HG03139 (cell line): Measurements from ENCODE around the gene PDPK1.
"Not testable (repeated sequence)": the region's sequence is repeated elsewhere in the genome, so short reads cannot be mapped to it uniquely, and the experiment has no call there.

Experiments
- ATAC-seq: cut with Tn5 transposase; IDR thresholded peaks from one replicate; pipeline ENCODE4 v1.9.1; 2021; ENCODE audit not compliant: unreplicated experiment

Gene PDPK1

DNA sequence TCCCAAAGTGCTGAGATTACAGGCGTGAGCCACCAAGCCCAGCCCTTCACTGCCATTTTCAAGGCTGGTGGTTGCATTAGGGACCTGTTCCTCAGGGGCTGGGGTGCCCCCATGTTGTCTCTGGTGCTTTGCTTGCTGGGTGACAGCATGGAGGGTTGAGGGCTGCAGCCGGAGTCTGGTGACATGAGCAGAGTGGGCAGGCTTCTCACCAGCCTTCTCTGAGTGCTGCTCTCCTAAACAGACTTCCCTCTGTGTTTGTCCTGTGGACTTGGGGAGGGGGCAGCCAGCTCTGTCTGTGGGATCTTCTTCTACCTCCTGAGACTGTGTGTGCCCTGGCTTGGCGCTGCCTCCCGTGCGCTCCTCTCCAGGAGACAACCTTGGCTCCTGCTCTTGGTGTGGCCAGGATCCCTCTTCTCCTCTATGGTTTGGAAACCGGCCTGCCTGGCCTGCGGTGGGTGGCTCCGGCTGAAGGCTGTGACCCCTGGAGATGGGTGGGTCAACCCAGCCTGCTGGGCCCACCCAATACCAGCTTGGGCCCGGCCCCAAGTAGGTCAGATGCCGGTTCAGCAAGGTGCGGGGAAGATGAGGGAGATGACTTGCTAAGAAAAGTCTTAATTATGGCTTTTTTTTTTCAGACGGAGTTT lies 72.1 kb downstream of the PDPK1 start:
- ATAC-seq: no peak

DNA sequence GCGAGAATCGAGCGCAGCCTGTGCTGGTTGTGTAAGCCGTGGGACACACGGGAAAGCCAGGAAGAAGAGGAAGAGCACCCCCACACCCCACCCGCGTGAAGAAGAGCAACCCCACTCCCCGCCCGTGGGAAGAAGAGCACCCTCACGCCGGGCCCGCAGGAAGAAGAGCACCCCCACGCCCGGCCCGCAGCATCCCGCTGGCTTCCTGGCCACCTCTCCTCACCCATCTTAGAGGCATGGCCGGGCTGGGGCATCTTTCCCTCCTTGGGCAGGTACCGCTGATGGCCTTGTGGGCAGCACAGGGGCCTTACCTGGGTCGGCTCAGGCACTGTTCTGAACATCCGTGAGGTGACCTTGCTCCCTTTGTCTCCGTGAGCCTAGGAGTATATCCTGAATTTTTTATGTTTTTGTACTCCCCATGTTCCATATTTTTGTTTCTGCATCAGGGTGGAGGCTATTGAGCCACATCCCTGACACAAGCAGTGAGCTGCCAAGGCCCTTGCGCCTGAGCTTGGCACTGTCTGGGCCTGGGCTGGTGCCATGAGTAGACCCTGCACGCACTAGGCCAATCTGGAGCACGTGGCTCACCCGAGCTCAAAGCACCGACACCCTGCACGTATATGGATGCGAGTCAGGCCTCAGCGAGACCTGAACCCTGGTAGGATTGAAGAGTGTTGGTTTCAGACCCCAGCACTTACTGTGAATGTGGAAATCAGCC lies 73.1 kb downstream of the PDPK1 start:
- no peak for ATAC-seq

DNA sequence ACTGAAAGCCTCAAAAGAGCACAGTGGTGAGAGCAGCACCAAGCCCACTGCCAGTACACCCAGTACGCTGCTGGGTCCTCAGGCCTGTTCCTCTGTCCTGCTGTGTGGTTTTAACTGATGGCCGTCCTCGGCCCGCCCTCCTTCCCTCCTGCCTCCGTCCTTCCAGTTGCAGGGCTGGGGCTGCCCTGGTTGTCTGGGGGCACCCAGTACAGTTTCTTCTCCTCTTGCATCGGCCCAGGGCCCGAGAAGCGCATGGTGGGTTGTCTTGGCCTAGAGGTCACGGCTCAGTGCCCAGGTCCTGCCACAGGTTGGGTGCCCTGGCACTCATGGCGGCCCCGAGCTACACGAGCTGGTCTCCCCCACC lies 73.7 kb downstream of the PDPK1 start:
- no peak for ATAC-seq

DNA sequence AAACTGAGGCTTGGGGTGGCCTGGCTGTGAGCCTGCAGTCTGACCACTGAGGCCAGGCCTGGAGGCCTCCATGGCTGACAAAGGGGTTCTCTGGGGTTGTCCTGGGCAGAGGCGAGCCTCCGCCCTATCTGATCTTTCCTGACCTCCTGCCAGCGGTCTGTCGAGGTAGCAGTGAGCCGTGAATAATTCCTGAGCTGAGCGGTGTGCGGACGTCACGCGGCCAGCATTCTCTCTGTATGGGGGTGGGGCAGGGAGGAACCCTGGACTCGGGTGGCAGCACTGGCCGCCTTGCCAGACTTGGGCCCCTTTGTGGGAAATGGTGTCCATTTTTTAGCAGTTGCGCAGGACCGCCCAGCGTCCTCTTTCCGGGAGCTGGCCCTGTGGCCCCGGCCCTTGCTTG lies 74.1 kb downstream of the PDPK1 start:
- ATAC-seq: not testable (repeated sequence)

DNA sequence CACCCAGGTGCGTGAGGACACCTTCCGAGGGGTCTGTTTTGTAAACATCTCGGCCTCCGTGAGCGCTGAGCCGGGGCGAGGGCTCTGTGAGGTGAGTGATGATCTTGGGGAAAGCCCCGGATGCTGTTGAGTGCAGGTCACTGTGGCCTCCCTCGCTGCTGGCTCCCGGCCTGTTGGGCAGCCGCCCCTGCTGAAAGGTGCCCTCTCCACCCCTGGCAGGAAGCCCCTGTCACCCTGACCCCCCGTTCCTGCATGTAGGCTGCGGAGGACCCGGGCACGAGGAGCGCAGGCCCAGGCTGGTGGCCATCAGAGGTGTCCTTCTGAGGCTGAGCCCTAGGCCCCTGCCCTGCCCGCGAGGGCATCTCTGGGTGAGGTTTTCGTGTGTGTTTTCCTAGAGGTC lies 75.4 kb downstream of the PDPK1 start:
- not testable (repeated sequence) for ATAC-seq

DNA sequence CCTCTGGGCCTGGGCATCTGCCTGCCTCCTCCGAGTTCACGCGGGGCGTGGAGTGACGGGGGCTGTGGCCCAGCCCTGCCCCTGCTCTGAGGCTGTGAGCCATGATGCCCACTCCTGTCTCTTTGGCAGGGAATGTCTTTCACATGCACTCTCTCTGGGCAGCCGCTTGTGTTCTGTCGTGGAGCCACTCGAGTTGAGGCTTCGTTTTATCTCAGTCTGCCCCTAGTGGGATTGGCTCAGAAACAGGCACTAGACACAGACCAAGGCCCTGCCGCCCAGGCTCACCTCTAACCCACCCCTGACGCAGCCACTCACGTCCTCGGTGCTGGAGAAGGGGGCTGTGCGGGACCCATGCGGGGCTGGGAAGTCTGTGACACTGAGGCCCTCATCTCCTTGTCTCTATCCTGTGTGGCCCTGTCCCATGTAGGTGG lies 77.0 kb downstream of the PDPK1 start:
- no peak for ATAC-seq

DNA sequence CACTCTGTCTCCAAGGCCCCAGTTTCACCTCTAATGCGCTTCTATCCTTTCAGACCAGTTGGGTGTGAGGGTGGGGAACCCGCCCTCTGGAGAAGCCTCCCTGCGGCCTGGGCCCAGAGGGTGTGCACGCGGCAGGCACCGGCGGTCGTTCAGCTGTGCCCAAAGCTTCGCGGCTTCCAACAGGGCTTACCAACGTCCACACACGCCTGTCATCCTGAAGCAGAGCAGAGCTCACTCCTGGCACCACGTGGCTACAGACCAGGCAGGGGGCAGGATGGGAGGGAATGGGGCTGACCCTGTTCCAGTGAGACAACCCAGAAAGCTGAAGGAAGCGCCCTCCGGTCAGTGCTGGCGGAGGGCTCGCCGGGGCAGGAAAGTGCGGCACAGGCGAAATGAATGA lies 81.1 kb downstream of the PDPK1 start:
- not testable (repeated sequence) for ATAC-seq

DNA sequence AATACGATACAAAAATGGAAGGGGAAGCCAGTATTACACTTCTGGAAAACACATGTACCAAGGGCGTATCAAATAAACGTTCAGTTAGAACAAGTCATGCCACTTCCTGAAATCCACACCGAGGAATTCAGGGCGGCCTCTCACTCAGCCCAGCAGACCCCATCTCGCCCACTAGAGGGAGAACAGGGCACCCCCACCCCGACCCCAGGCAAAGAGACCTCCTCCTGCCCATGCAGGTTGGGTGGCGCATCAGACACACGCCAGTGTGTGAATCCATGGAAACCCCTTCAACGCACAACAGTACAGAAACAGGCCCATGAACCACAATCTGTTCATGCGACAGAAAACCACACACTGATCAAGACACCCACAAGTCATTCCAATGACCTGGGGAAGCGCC lies 81.8 kb downstream of the PDPK1 start:
- not testable (repeated sequence) for ATAC-seq

DNA sequence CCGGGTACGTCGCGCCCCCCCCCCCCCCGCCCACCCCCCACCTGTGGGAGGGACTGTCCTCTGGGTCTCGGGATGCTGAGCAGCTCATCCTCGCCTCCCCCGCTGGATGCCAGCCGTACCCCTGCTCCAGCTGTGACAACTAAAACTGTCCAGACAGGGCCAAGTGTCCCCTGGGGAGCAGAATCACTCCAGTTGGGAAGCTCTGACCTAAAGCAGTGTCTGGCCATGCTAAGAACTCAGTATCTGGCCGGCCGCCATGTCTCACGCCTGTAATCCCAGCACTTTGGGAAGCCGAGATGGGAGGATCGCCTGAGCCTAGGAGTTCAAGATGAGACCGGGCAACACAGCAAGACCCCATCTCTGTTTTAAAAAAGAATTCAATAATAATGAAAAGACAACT lies 83.0 kb downstream of the PDPK1 start:
- ATAC-seq: not testable (repeated sequence)

DNA sequence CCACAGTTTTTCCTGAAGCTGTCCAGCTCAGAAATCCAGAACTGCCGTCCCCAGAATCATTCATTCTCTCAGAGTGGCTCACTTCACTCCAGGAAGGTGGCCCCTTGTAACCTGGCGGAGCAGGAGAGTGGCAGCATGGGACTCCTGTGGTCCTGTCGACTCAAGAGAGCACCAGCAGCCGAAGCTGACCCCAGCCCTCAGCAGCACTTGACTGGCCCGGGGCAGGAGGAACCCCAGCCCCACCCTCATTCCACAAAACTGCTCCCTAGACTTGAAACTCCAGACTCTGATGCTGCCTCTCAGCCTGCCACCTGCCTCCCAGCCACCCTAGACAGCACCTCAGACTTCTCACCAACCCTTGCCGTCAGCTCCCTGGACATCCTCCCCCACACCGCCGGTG lies 83.6 kb downstream of the PDPK1 start:
- not testable (repeated sequence) for ATAC-seq

DNA sequence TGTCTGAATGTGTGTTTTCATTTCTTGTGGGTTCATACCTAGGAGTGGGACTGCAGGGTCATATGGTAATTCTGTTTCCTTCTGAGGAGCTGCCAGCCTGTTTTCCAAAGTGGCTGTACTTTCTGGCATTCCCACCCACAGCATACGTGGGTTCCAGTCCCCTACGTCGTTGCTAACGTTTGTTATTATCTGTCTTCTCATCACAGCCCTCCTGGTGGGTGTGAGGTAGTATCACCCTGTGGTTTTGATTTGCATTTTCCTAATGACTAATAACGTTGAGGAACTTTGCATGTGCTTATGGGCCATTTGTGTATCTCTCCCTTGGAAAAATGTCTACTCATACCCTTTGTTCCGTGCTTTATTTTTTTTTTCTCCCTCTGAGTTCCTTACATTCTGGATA lies 89.3 kb downstream of the PDPK1 start:
- ATAC-seq: not testable (repeated sequence)

DNA sequence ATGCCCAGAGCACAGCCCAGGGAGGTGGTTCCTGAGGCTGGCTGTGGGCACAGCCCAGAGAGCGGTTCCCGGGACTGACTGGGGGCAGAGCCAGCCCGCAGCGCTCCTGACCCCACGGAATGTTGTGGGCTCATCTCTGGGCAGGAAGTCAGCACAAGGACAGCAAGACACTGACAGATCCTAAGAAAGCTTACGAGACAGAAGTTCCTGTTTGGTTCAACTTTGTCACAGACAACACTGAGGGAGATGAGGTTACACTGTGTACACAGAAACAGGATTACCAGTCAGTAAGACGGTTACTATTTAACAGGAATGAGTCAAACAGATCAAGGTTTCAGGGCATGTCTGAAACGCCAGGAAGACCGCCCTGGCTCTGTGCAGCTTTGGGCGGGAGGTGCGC lies 93.4 kb downstream of the PDPK1 start:
- ATAC-seq: not testable (repeated sequence)

DNA sequence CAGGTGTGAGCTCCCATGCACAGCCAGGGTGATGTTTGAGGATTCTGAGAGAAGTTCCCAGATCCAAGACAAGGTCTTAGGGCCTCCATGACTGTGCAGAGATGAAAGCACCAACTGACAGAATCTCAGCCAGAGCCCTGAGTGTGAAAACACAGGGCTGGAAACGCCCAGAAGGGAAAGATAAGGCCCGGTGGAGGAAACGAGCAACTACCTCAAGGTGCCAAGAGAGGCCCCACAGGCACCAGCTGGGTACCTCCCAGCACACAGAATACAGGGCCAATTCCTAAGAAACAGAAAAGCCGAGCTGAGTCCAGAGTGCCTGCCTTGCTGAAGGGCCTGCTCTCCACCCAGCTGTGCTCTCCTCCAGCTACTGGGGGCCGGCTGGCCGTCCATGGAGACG lies 94.5 kb downstream of the PDPK1 start:
- ATAC-seq: not testable (repeated sequence)

DNA sequence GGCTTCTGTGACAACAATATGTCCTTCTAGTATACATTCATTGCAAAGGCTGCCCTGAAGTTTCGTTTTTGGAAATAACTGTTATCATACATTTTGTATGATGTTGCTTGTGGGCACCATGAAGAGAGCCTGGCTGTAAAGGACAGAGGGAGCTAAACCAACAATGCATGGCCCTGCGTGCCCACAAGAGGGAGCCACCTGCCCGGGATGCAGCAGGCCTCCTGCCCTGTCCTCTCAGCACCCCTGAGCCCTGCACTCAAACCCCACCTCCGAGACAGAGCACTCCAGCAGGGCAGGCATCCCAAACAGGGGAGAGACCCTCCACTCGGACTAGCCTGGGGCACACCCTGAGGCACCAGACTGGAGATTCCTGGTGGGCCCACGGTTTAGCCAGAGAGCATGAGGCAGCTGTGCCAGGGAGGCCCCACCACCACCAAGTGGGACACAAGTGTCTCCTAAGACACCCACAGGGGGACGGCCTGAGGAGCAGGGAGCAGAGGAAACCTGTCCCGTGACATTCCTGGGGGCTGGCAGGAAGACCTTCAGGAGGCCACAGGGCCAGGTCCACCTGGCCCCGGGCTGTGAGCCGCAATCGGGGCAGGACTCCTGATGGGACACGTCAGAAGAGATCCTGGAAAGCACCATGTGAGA lies 101.4 kb downstream of the PDPK1 start:
- not testable (repeated sequence) for ATAC-seq

DNA sequence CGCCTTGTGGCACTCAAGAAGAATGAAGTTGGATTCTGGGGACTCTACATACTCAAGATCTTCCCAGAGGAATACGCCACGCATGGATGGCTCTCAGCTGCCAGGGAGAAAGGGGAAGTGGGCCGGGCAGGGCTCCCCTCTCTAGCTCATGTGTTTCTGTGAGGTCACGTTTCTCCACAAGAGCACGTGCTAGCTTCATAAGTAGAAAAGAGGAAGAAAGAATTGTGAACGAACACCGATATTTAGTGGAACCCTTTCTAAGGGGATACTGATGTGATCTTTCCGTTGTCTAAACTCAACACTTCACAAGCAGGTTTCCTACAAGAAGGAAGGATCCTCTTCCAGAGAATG lies 101.9 kb downstream of the PDPK1 start:
- ATAC-seq: not testable (repeated sequence)

DNA sequence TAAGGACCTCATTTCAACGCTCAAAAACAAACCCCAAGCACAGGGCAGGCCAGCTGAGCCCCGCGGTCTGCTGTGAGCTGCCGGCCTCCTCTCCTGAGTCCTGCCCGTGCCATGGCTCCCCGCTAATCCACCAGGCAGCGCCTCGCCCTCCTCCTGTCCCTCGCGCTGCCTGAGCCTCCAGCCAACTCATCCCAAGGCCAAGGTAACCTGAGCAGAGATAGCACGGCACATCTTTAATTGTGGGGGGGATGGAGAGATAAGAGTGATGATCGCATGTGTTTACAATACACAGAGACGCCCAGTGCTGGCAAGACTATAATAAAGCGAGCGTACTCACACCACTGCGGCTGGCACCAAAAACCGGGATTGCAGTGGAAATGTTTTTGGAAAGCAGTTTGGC lies 104.7 kb downstream of the PDPK1 start:
- not testable (repeated sequence) for ATAC-seq

DNA sequence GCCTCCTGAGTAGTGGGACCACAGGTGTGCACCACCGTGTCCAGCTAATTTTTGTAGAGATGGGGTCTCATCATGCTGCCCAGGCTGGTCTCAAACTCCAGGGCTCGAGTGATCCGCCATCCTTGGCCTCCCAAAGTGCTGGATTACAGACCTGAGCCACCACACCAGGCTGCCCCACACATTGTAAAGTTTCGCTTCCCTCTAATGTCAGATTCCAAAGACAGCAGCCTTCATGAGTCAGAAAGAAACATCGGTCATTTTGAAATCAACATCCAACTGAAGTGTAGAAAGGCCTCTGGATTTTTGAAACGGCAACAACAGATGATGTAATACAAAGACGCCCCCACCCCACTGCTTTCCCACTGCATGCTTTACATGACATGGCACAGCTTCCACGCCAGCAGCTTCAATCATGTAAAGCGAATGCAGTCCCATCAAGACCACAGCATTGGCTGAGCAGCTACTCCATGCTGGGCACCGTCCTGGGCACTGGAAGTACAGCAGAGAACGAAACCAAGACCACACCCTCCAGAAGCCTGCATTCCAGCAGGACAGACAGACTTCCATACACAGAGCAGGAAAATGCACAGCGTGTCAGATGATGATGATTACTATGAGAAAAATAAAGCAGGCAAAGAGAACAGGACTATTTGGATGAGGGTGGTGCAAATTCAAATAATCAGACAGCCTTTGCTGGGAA lies 107.1 kb downstream of the PDPK1 start:
- ATAC-seq: not testable (repeated sequence)

DNA sequence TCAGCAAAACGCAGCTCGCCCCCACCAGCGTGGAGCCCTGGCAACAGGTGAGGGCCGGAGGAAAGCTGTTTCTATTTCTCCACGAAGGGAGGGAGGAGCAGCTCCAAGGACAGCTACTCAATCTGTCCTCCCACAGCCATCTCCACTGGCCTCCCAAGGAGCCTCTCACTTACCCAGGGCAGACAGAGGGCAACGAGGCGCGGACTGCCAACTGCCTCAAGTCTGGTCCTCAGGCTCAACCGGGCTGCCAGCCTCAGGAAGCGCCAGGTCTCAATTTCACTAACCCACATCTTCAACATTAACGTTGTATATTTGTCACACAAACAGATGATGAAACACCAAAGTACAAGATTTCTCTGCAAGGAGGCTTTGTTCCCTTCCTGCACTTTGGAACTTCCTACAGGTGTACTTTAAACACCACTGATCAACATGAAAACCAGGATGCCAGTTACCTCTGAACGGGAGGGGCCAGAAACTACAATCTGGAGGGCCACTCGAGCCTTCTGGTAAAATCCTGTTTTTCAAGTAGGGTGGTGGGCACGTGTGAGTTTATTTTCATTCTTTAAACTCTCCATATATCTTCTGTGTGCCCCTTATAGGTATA lies 113.5 kb downstream of the PDPK1 start:
- ATAC-seq: not testable (repeated sequence)
